Sigmoid colon (tissue), 7 donors: ENCODE measurements around the gene GPATCH1. TPM values are rescaled to one million over a fixed set of nuclear protein-coding genes. Genes with fewer than 3 reads are reported as not detected.
A peak's percentile ranks its signal among the peaks of the same experiment; 100 is the strongest.
"Not testable (repeated sequence)": the region's sequence is repeated elsewhere in the genome, so short reads cannot be mapped to it uniquely, and the experiment has no call there.

Source experiments
- DNase-seq: peaks from one replicate; pipeline ENCODE4 v3.0.0-alpha.2; 2019
- H3K27ac ChIP-seq, 4 donors: fragments of 200-600 bp; sonication (generic); one replicate each; pipeline ENCODE4 v1.5.1; 2016 to 2019; ENCODE audit warnings: mild to moderate bottlenecking in 1 of 4
- H3K27me3 ChIP-seq, 3 donors: fragments of 200-600 bp; sonication (generic); one replicate each; pipeline ENCODE4 v1.5.1; 2019; ENCODE audit warnings: mild to moderate bottlenecking in 1 of 3
- H3K36me3 ChIP-seq, 4 donors: fragments of 200-600 bp; sonication (generic); one replicate each; pipeline ENCODE4 v1.5.1; 2016 to 2019
- H3K4me1 ChIP-seq, 4 donors: fragments of 200-600 bp; sonication (generic); one replicate each; pipeline ENCODE4 v1.5.1; 2017 to 2019
- H3K4me3 ChIP-seq, 4 donors: fragments of 200-600 bp; sonication (generic); one replicate each; pipeline ENCODE4 v1.5.1; 2017 to 2019; ENCODE audit warnings: mild to moderate bottlenecking in 2 of 4, moderate library complexity in 1 of 4
- H3K9me3 ChIP-seq, 4 donors: fragments of 200-600 bp in 3 of 4; sonication (generic) in 3 of 4; one replicate each; pipeline versions ENCODE4 v1.5.1 to v1.6.1; 2013 to 2019
- EP300 ChIP-seq, 4 donors: sonication (generic); formaldehyde crosslinking; IDR thresholded peaks; one replicate each; pipeline ENCODE4 v1.6.1; 2017; ENCODE audit warnings: antibody characterized with exemption in 4 of 4
- POLR2A ChIP-seq, 2 donors: fragments of 450-650 bp; IDR thresholded peaks; one replicate each; pipeline ENCODE4 v1.6.1; 2016; ENCODE audit warnings: antibody characterized with exemption in 2 of 2, mild to moderate bottlenecking in 2 of 2, moderate library complexity in 2 of 2
- POLR2AphosphoS5 ChIP-seq, 4 donors: sonication (generic); formaldehyde crosslinking; IDR thresholded peaks; one replicate each; pipeline ENCODE4 v1.6.1; 2017; ENCODE audit warnings: antibody characterized with exemption in 4 of 4
- WGBS, 2 donors: extraction: QIAGEN DNeasy Blood & Tissue Kit; methylation state at CpG; one replicate each; pipeline ENCODE4 v1.1.7; 2013; 5-methylcytosine and 5-hydroxymethylcytosine counted together
- intact Hi-C: fragments of 100-400 bp; cut with DNase I; formaldehyde crosslinking; loops from one replicate; pipeline ENCODE4 v1.15.1; 2023
- polyA plus RNA-seq, 3 donors: library from polyadenylated mRNA; stranded (reverse); fragments of 200-250 nt; gene quantifications; one replicate each; pipeline ENCODE4 v1.2.3, GENCODE V29; 2013
- total RNA-seq, 4 donors: library from RNA; depleted of rRNA; stranded (reverse); fragments of >200 nt; gene quantifications; one replicate each; pipeline ENCODE4 v1.1.0, GENCODE V29; 2016
- TF ChIP-seq, protein P1 (sequence below), 4 experiments: fragments of 450-650 bp in 3 of 4; fragments of 200-600 bp in 1 of 4; IDR thresholded peaks; one replicate each; pipeline ENCODE4 v1.5.1; 2016 to 2019; ENCODE audit warnings: antibody characterized with exemption in 4 of 4, mild to moderate bottlenecking in 3 of 4, moderate library complexity in 2 of 4
- donor health status: healthy with polysubstance abuse.
- donor health status: Bipolar disorder and iron deficiency.
- donor health status: healthy.

The GPATCH1 gene
- total and polyA plus RNA-seq, 7 donors = 5.3 to 10.0 (median 6.9) TPM

DNA sequence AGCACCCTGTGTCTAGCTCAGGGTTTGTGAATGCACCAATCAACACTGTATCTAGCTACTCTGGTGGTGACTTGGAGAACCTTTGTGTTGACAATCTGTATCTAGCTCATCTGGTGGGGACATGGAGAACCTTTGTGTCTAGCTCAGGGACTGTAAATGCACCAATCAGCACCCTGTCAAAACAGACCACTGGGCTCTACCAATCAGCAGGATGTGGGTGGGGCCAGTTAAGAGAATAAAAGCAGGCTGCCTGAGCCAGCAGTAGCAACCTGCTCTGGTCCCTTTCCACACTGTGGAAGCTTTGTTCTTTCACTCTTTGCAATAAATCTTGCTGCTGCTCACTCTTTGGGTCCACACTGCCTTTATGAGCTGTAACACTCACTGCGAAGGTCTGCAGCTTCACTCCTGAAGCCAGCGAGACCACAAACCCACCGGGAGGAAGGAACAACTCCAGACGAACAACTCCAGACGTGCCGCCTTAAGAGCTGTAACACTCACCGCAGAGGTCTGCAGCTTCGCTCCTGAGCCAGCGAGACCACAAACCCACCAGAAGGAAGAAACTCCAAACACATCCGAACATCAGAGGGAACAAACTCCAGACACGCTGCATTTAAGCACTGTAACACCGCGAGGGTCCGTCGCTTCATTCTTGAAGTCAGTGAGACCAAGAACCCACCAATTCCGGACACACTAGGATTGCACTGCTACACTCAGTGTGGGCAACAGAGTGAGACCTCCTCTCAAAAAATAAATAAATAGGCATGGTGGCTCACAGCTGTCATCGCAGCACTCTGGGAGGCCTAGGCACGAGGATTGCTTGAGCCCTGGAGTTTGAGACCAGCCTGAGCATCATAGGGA, 43.6 kb upstream of the GPATCH1 start:
- H3K9me3 ChIP-seq, H3K36me3 ChIP-seq, H3K4me3 ChIP-seq, DNase-seq, H3K27me3 ChIP-seq, intact Hi-C loops, H3K27ac ChIP-seq, H3K4me1 ChIP-seq: not testable (repeated sequence)
- 50 to 82% methylated on average over 18 of the region's 18 CpGs for WGBS, 2 donors
- TF ChIP-seq POLR2A (IDR thresholded peaks at IDR 0.05) = peak in 1 of 2 donors; percentile 26

DNA sequence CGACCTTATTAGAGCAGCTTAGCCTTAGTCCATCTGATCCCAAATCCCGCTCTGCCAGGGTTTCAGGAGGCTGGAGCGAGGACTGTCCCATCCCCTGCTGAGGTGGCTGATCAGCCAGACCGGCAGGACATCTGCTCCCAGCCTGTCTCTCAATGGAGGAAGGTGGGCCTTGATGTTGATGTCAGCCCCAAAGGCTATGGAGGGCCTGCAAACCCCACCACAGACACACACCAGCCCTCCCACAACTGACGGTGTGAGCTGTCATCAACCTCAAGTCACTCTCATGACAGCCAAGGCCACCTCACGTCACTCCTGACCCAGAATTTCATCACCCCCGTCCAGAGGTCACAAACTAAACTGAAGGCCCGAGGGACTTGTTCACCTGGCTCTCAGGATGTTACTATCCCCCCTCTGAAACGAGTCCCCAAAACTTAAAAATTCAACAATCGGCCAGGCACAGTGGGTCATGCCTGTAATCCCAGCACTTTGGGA, 41.8 kb upstream of the GPATCH1 start:
- intact Hi-C loops = no loop called here
- DNase-seq = no peak
- H3K27ac ChIP-seq = no peak overlapping the region
- TF ChIP-seq POLR2A (IDR thresholded peaks at IDR 0.05) (no peak), POLR2AphosphoS5 (IDR thresholded peaks at IDR 0.05) (no peak), EP300 (IDR thresholded peaks at IDR 0.05) (no peak)
- TF ChIP-seq, protein P1, sequence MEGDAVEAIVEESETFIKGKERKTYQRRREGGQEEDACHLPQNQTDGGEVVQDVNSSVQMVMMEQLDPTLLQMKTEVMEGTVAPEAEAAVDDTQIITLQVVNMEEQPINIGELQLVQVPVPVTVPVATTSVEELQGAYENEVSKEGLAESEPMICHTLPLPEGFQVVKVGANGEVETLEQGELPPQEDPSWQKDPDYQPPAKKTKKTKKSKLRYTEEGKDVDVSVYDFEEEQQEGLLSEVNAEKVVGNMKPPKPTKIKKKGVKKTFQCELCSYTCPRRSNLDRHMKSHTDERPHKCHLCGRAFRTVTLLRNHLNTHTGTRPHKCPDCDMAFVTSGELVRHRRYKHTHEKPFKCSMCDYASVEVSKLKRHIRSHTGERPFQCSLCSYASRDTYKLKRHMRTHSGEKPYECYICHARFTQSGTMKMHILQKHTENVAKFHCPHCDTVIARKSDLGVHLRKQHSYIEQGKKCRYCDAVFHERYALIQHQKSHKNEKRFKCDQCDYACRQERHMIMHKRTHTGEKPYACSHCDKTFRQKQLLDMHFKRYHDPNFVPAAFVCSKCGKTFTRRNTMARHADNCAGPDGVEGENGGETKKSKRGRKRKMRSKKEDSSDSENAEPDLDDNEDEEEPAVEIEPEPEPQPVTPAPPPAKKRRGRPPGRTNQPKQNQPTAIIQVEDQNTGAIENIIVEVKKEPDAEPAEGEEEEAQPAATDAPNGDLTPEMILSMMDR (IDR thresholded peaks at IDR 0.05) = no peak
- H3K36me3 ChIP-seq = no peaks in the 10 kb centered on the region
- no peaks in the 10 kb centered on the region for H3K4me1 ChIP-seq
- 66 to 81% methylated on average over 10 of the region's 10 CpGs for WGBS, 2 donors
- no peaks in the 10 kb centered on the region for H3K9me3 ChIP-seq
- no peaks in the 10 kb centered on the region for H3K27me3 ChIP-seq
- H3K4me3 ChIP-seq = no peak overlapping the region

DNA sequence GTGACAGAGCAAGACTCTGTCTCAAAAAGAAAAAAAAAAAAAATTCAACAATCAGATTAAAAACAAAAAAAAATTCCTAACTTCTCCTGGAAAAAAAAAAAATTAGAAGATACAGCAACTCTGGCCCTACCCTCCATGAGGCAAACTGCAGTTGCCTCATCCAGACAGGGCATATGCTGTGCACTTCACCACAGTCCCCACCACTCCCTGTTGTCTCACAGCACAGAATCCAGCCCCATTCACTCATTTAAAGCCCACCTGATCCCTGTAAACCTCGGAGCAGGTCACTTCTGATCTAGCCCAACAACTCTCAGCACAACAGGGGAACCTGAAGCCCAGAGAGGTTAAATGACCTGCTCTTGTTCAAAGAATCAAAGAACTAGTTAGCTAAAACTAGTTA, 41.2 kb upstream of the GPATCH1 start:
- H3K27ac ChIP-seq = no peak overlapping the region
- WGBS, 2 donors = 38 to 81% methylated on average over 1 of the region's 1 CpG
- no peaks in the 10 kb centered on the region for H3K36me3 ChIP-seq

DNA sequence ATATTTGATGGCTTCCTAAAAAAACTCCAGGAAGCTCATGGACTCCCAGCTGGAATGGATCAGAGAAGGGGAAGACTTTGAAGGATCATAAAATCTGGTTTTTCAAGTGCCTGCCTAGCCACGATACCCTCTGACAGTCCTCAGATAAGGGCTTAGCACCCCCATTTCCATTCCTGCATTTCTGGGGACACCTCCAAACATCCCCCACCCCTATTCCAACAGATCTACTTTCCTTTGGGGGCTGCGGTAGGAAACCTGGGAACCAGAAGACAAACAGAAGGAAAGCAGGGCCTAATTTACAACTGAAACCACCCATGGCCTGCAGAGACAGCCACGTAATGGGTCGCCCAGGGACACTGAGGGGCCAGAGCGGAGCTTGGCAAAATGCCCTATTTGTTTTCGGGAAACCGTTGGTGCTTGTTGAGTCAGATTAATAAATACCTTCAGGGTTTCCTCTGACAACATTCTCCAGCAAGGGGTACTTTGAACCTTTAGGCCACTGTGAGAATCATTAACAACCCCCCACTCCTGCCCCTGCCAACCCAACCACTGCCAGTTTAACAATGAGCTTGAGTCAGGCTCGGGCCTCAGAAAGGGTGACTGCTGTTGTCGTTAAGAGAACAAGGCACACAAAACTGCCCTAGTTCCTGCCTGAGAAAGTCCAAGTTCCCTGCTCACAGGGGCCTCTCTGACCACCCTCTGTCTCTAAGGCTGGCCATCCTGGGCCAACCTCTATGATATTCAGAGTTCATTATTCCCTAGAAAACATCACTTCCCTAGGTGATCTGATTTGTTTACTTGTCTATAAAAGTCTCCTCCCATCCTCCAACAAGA, 39.8 kb upstream of the GPATCH1 start:
- H3K27ac ChIP-seq = peak overlapping the region in 1 of 4 donors; percentile 26
- H3K4me3 ChIP-seq = no peak overlapping the region
- no peaks in the 10 kb centered on the region for H3K4me1 ChIP-seq
- H3K36me3 ChIP-seq = no peaks in the 10 kb centered on the region
- H3K9me3 ChIP-seq = no peaks in the 10 kb centered on the region
- 12 to 45% methylated on average over 9 of the region's 9 CpGs for WGBS, 2 donors
- no peaks in the 10 kb centered on the region for H3K27me3 ChIP-seq
- intact Hi-C loops = no loop called here
- TF ChIP-seq, protein P1 (IDR thresholded peaks at IDR 0.05) = no peak
- TF ChIP-seq POLR2A (IDR thresholded peaks at IDR 0.05) (no peak), EP300 (IDR thresholded peaks at IDR 0.05) (no peak)
- DNase-seq = no peak

More for the DNA sequence above, 41.2 kb upstream of the GPATCH1 start:
- Histone ChIP-seq H3K27me3 (no peaks in the 10 kb centered on the region), H3K9me3 (no peaks in the 10 kb centered on the region), H3K4me3 (no peak overlapping the region), H3K4me1 (no peaks in the 10 kb centered on the region)
- DNase-seq = no peak
- intact Hi-C loops = no loop called here
- TF ChIP-seq POLR2AphosphoS5 (IDR thresholded peaks at IDR 0.05) (no peak), POLR2A (IDR thresholded peaks at IDR 0.05) (no peak), EP300 (IDR thresholded peaks at IDR 0.05) (no peak)
- TF ChIP-seq, protein P1 (IDR thresholded peaks at IDR 0.05) = no peak

DNA sequence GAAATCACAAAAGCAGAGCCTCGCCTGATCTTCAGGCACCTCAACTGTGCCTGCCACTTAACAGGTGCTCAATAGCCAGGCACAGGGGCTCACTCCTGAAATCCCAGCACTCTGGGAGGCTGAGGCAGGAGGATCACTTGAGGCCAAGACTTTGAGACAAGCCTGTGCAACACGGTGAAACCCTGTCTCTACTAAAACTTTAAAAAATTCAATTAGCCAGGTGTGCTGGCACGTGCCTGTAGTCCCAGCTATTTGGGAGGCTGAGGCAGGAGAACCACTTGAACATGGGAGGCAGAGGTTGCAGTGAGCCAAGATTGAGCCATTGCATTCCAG, 39.2 kb upstream of the GPATCH1 start:
- H3K4me3 ChIP-seq, H3K27me3 ChIP-seq, H3K4me1 ChIP-seq, H3K9me3 ChIP-seq, H3K27ac ChIP-seq, DNase-seq, intact Hi-C loops, H3K36me3 ChIP-seq: not testable (repeated sequence)
- 16 to 64% methylated on average over 3 of the region's 3 CpGs for WGBS, 2 donors
